Hepatocyte (in vitro differentiated cells): Measurements from ENCODE around the gene SPAST. TPM values are rescaled to one million over a fixed set of nuclear protein-coding genes. Genes with fewer than 3 reads are reported as not detected.

Source experiments
- DNase-seq: peaks from one replicate; pipeline ENCODE4 v3.0.0-alpha.2; 2016; ENCODE audit warnings: low spot score
- H2AFZ ChIP-seq: fragments of 200-600 bp; sonication (generic); 2 replicates; pipeline ENCODE4 v1.6.0; 2016; ENCODE audit warnings: antibody characterized with exemption, mild to moderate bottlenecking
- H3K27ac ChIP-seq: fragments of 200-600 bp; sonication (generic); 2 replicates; pipeline ENCODE4 v1.5.1; 2016; ENCODE audit warnings: mild to moderate bottlenecking
- H3K27me3 ChIP-seq: fragments of 200-600 bp; sonication (generic); 2 replicates; pipeline ENCODE4 v1.6.1; 2016
- H3K36me3 ChIP-seq: fragments of 200-600 bp; sonication (generic); replicated peaks from 2 replicates; pipeline ENCODE4 v1.5.1; 2016; ENCODE audit warnings: low read depth; ENCODE audit not compliant: insufficient read depth
- H3K4me1 ChIP-seq: fragments of 200-600 bp; sonication (generic); 2 replicates; pipeline ENCODE4 v1.5.1; 2016; ENCODE audit warnings: mild to moderate bottlenecking, moderate library complexity; ENCODE audit not compliant: insufficient read depth
- H3K4me2 ChIP-seq: fragments of 200-600 bp; sonication (generic); 2 replicates; pipeline ENCODE4 v1.6.0; 2016
- H3K4me3 ChIP-seq: fragments of 200-600 bp; sonication (generic); 2 replicates; pipeline ENCODE4 v1.5.1; 2016; ENCODE audit warnings: mild to moderate bottlenecking
- H3K79me2 ChIP-seq: fragments of 200-600 bp; sonication (generic); 2 replicates; pipeline ENCODE4 v1.6.0; 2017; ENCODE audit warnings: mild to moderate bottlenecking
- H3K9me2 ChIP-seq: fragments of 200-600 bp; sonication (generic); replicated peaks from 2 replicates; pipeline ENCODE4 v1.6.0; 2017; ENCODE audit warnings: mild to moderate bottlenecking; ENCODE audit not compliant: insufficient read depth
- H3K9me3 ChIP-seq: fragments of 200-600 bp; sonication (generic); 2 replicates; pipeline ENCODE4 v1.5.1; 2016; ENCODE audit warnings: low read depth, mild to moderate bottlenecking
- H4K20me1 ChIP-seq: fragments of 200-600 bp; sonication (generic); 2 replicates; pipeline ENCODE4 v1.6.0; 2016; ENCODE audit warnings: mild to moderate bottlenecking; ENCODE audit not compliant: insufficient read depth, poor library complexity, severe bottlenecking
- EZH2 ChIP-seq: fragments of 200-600 bp; sonication (generic); IDR thresholded peaks from 2 replicates; pipeline ENCODE4 v1.6.1; 2016; ENCODE audit warnings: antibody characterized with exemption, mild to moderate bottlenecking, borderline replicate concordance
- EZH2phosphoT487 ChIP-seq: fragments of 200-600 bp; sonication (generic); IDR thresholded peaks from one replicate; pipeline ENCODE4 v1.6.1; 2018; ENCODE audit warnings: antibody characterized with exemption, mild to moderate bottlenecking, low read depth, moderate library complexity; ENCODE audit not compliant: unreplicated experiment, severe bottlenecking
- WGBS: methylation state at CpG from one replicate; pipeline ENCODE4 v1.1.6; 2016; ENCODE audit warnings: low lambda C conversion rate; ENCODE audit errors: missing lambda C conversion rate; 5-methylcytosine and 5-hydroxymethylcytosine counted together
- polyA plus RNA-seq: library from polyadenylated mRNA; unstranded; fragments of >200 nt; fragmentation: Nextera tagmentation; extraction: Ambion mirVana; gene quantifications from 2 replicates; pipeline ENCODE4 v1.2.1, GENCODE V29; 2016
- total RNA-seq: library from RNA; depleted of rRNA; stranded (reverse); fragments of >200 nt; gene quantifications from 2 replicates; pipeline ENCODE4 v1.2.3, GENCODE V29; 2014
- TF ChIP-seq, protein P1 (sequence below): fragments of 200-600 bp; sonication (generic); IDR thresholded peaks from 2 replicates; pipeline ENCODE4 v1.5.1; 2016; ENCODE audit warnings: antibody characterized with exemption, mild to moderate bottlenecking; ENCODE audit not compliant: poor library complexity

Gene SPAST
- total and polyA plus RNA-seq, 2 experiments from 2014 or later = 9.0 to 32.4 TPM

DNA sequence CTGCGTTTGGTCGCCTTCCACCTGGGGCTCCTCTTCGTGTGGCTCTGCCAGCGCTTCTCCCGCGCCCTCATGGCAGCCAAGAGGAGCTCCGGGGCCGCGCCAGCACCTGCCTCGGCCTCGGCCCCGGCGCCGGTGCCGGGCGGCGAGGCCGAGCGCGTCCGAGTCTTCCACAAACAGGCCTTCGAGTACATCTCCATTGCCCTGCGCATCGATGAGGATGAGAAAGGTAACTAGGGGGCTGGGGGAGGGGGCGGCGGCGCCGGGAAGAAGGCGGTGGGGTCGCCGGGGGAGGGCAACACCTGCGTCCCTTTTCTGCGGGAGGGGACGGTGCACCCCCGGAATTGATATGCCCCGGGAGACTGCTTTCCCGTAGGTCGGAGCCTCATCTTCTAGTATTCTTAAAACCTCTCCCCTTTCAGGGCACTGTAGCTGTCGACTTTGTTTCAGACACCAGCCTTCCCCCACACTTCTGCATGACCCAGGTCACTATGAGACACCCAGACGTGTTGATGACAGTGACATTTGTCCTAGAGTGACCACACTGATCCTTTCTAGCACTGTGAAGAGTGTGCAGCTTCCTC lies 755 bp downstream of the SPAST start:
- peak overlapping the region; percentile 84 for H3K4me2 ChIP-seq
- H3K4me3 ChIP-seq = peak overlapping the region; percentile 80
- peak overlapping the region; percentile 87 for H2AFZ ChIP-seq
- no peaks in the 10 kb centered on the region for H3K4me1 ChIP-seq
- H3K36me3 ChIP-seq = no peaks in the 10 kb centered on the region
- no peaks in the 10 kb centered on the region for H3K9me3 ChIP-seq
- H3K27me3 ChIP-seq = no peaks in the 10 kb centered on the region
- peaks cover 3% of the 10 kb centered on the region for H4K20me1 ChIP-seq
- peak overlapping the region; percentile 93 for H3K27ac ChIP-seq
- peak; percentile 13 for DNase-seq
- TF ChIP-seq, protein P1, sequence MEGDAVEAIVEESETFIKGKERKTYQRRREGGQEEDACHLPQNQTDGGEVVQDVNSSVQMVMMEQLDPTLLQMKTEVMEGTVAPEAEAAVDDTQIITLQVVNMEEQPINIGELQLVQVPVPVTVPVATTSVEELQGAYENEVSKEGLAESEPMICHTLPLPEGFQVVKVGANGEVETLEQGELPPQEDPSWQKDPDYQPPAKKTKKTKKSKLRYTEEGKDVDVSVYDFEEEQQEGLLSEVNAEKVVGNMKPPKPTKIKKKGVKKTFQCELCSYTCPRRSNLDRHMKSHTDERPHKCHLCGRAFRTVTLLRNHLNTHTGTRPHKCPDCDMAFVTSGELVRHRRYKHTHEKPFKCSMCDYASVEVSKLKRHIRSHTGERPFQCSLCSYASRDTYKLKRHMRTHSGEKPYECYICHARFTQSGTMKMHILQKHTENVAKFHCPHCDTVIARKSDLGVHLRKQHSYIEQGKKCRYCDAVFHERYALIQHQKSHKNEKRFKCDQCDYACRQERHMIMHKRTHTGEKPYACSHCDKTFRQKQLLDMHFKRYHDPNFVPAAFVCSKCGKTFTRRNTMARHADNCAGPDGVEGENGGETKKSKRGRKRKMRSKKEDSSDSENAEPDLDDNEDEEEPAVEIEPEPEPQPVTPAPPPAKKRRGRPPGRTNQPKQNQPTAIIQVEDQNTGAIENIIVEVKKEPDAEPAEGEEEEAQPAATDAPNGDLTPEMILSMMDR = no peak
- TF ChIP-seq EZH2phosphoT487 = no peak
- no peak for TF ChIP-seq EZH2
- H3K79me2 ChIP-seq = peaks cover 46% of the 10 kb centered on the region
- H3K9me2 ChIP-seq = no peaks in the 10 kb centered on the region
- under 1% methylated on average over 33 of the region's 40 CpGs for whole genome bisulfite sequencing

DNA sequence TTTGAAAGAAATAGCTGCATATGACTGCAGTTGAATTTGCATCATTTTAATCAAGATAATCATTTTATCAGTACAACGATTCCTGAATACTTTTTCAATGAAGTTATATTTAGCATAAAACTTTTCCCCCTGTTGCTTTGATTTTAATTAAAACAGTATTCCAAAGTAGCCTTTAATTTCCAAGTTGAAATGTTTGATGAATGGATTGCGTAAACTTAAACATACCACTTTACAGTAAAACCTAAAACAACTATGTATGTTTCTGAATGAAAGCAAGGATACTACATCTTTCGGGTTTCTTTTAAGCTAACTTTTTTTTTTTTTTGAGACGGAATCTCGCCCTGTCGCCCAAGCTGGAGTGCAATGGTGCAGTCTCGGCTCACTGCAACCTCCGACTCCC lies 1.4 kb downstream of the SPAST start:
- peak overlapping the region; percentile 84 for H3K4me2 ChIP-seq
- peak overlapping the region; percentile 80 for H3K4me3 ChIP-seq
- no peaks in the 10 kb centered on the region for H3K27me3 ChIP-seq
- peak overlapping the region; percentile 93 for H3K27ac ChIP-seq
- H3K9me2 ChIP-seq = no peaks in the 10 kb centered on the region
- no peak for DNase-seq
- peak overlapping the region; percentile 87 for H2AFZ ChIP-seq
- 87% methylated on average over 8 of the region's 8 CpGs for WGBS
- no peaks in the 10 kb centered on the region for H3K36me3 ChIP-seq
- TF ChIP-seq EZH2 (no peak), EZH2phosphoT487 (no peak)
- TF ChIP-seq, protein P1 = no peak
- no peaks in the 10 kb centered on the region for H3K9me3 ChIP-seq
- H3K79me2 ChIP-seq = peaks cover 52% of the 10 kb centered on the region
- H3K4me1 ChIP-seq = no peaks in the 10 kb centered on the region
- peaks cover 3% of the 10 kb centered on the region for H4K20me1 ChIP-seq

- H3K9me2 ChIP-seq = no peaks in the 10 kb centered on the region
Observed at GRCh38 chr2:32067549-32067948, 4.2 kb downstream of the SPAST start.

More at GRCh38 chr2:32067549-32067948, 4.2 kb downstream of the SPAST start:
- Histone ChIP-seq H3K79me2 (peaks cover 80% of the 10 kb centered on the region), H3K9me3 (no peaks in the 10 kb centered on the region), H3K4me3 (no peak overlapping the region), H4K20me1 (peaks cover 3% of the 10 kb centered on the region), H3K27ac (no peak overlapping the region), H2AFZ (no peak overlapping the region), H3K36me3 (no peaks in the 10 kb centered on the region), H3K4me2 (no peak overlapping the region), H3K27me3 (no peaks in the 10 kb centered on the region), H3K4me1 (no peaks in the 10 kb centered on the region)
- WGBS = 98% methylated on average over 2 of the region's 2 CpGs
- TF ChIP-seq, protein P1 = no peak
- DNase-seq = no peak
